OCI-LY3 (cell line): ENCODE data around the gene NBEAL2.

Experiments
- EZH2phosphoT487 ChIP-seq: fragments of 200-600 bp; shearing (Covaris generic); IDR thresholded peaks from 2 replicates; pipeline ENCODE4 v1.6.1; 2018; ENCODE audit warnings: antibody characterized with exemption, mixed run types, low read depth
- TF ChIP-seq, protein P1 (sequence below): fragments of 200-600, 300-600 bp; sonication (generic); IDR thresholded peaks from 2 replicates; pipeline ENCODE4 v1.5.1; 2014; ENCODE audit warnings: antibody characterized with exemption, low read length, low read depth

DNA sequence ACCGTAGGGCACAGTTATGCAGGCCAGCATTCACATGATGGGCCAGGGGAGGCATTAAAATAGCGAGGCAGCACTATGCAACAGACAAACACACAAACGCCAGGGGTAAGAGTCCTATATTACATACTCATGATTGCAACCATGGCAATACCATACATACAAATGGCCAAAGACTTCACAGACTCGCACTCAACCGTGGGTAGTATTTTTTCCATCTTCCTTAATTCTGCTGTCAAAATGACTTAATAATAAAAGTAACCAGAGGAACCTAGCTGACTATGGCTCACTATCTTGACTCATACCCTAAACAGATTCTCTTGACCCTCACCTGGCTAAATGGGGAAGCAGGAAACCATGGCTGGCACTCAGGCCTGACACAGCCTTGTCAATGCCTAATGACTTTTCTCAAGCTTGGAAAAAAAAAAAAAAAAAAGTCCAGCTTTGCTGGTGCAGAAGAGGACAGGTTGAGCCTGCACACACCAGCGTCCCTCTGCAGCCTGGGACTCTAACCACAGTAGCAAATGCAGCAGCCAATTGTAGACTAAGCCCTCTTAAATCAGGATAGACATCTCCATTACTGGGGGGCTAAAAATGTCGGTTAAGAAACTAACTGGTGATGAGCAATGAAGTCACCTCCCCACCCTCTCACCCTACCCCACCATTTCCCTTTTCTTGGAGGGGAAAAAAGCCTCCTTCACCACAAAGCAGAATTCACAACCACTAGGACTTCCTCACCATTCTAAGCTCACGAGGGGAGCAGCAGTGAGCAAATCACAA, 26.0 kb upstream of the NBEAL2 start:
- TF ChIP-seq, protein P1, sequence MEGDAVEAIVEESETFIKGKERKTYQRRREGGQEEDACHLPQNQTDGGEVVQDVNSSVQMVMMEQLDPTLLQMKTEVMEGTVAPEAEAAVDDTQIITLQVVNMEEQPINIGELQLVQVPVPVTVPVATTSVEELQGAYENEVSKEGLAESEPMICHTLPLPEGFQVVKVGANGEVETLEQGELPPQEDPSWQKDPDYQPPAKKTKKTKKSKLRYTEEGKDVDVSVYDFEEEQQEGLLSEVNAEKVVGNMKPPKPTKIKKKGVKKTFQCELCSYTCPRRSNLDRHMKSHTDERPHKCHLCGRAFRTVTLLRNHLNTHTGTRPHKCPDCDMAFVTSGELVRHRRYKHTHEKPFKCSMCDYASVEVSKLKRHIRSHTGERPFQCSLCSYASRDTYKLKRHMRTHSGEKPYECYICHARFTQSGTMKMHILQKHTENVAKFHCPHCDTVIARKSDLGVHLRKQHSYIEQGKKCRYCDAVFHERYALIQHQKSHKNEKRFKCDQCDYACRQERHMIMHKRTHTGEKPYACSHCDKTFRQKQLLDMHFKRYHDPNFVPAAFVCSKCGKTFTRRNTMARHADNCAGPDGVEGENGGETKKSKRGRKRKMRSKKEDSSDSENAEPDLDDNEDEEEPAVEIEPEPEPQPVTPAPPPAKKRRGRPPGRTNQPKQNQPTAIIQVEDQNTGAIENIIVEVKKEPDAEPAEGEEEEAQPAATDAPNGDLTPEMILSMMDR, result no peak
- TF ChIP-seq EZH2phosphoT487, result no peak
